Vagina (tissue), 2 donors: ENCODE results near the gene PTPRM.

Source experiments
- POLR2A ChIP-seq, 2 donors: fragments of 450-650 bp; IDR thresholded peaks; one replicate each; pipeline ENCODE4 v1.6.1; 2017; ENCODE audit warnings: antibody characterized with exemption in 2 of 2, mild to moderate bottlenecking in 2 of 2, moderate library complexity in 2 of 2
- POLR2AphosphoS5 ChIP-seq, 2 donors: sonication (generic); formaldehyde crosslinking; IDR thresholded peaks; one replicate each; pipeline ENCODE4 v1.9.0; 2017; ENCODE audit warnings: antibody characterized with exemption in 2 of 2, mild to moderate bottlenecking in 2 of 2, low read depth in 1 of 2; ENCODE audit not compliant: insufficient read depth in 1 of 2
- TF ChIP-seq, protein P1 (sequence below), 3 experiments: fragments of 450-650 bp in 2 of 3; fragments of 200-600 bp in 1 of 3; sonication (generic) in 1 of 3; IDR thresholded peaks; one replicate each; pipeline ENCODE4 v1.5.1; 2017 to 2019; ENCODE audit warnings: antibody characterized with exemption in 3 of 3, mild to moderate bottlenecking in 2 of 3, moderate library complexity in 2 of 3

GRCh38 chr18:7784171-7784570 lies 217.1 kb downstream of the PTPRM start:
- TF ChIP-seq, protein P1, sequence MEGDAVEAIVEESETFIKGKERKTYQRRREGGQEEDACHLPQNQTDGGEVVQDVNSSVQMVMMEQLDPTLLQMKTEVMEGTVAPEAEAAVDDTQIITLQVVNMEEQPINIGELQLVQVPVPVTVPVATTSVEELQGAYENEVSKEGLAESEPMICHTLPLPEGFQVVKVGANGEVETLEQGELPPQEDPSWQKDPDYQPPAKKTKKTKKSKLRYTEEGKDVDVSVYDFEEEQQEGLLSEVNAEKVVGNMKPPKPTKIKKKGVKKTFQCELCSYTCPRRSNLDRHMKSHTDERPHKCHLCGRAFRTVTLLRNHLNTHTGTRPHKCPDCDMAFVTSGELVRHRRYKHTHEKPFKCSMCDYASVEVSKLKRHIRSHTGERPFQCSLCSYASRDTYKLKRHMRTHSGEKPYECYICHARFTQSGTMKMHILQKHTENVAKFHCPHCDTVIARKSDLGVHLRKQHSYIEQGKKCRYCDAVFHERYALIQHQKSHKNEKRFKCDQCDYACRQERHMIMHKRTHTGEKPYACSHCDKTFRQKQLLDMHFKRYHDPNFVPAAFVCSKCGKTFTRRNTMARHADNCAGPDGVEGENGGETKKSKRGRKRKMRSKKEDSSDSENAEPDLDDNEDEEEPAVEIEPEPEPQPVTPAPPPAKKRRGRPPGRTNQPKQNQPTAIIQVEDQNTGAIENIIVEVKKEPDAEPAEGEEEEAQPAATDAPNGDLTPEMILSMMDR (IDR thresholded peaks at IDR 0.05) = no peak
- TF ChIP-seq POLR2A (IDR thresholded peaks at IDR 0.05) (no peak), POLR2AphosphoS5 (IDR thresholded peaks at IDR 0.05; ENCODE audit: insufficient read depth in 1 of 2, low read depth in 1 of 2) (no peak)
